ENCODE results near the gene SLC5A6.

SLC5A6 gene

DNA sequence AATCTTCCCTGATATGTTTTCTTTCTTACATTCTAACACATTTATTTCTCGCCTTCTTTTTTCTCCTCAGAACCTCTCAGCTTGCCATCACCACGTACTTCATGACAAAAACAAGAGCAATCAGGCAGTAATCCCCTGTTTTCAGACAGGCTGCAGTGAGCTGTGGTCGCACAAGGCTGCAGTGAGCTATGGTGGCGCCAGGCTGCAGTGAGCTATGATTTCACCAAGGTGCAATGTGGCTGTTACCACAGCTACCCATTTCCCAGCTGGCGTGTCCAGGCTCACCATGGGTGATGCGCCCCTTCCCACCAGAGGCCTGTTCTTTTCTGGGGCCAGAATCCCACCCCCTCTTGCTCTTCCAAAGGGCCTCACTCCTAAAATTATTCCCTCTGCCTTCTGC is 37.4 kb downstream of the SLC5A6 start:
- DNase-seq (ENCODE audit: low read depth), result no peak

GRCh38 chr2:27171351-27171848 is 40.7 kb downstream of the SLC5A6 start:
- DNase-seq (ENCODE audit: low read depth), result no peak

DNA sequence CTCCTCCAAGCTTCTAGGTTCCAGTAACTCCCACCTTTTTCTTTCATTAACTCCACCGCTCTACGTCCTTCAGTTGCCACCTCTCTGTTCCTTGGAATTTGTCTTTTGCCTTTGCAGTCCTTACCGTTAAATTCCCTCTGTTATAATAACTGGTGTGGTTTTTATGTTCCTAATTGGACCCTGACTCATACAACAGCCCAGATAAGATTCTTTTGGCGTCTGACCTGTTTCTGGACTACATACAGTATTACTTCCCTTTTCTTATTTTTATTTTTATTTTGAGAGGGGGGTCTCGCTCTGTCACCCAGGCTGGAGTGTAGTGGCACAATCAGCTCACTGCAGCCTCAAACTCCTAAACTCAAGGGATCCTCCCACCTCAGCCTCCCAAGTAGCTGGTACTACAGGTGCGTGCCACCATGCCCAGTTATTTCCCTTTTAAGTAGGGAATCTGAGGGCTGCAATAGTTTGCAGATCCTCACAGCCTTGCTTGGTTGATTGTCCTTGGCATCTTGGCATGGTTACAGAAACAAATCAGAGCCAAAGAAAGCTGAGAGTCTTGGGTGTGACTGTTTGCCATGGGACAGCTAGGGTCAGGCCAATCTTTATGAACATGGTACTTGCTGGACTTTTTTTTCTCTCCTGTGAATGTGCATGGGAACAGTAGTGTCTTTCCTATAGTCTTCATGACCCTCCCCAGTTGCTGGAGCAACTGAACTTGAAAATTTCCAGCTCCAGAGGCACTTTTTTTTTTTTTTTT is 41.3 kb downstream of the SLC5A6 start:
- DNase-seq (ENCODE audit: low read depth), result no peak

GRCh38 chr2:27164960-27165763 is 46.9 kb downstream of the SLC5A6 start:
- DNase-seq (ENCODE audit: low read depth), result no peak

DNA sequence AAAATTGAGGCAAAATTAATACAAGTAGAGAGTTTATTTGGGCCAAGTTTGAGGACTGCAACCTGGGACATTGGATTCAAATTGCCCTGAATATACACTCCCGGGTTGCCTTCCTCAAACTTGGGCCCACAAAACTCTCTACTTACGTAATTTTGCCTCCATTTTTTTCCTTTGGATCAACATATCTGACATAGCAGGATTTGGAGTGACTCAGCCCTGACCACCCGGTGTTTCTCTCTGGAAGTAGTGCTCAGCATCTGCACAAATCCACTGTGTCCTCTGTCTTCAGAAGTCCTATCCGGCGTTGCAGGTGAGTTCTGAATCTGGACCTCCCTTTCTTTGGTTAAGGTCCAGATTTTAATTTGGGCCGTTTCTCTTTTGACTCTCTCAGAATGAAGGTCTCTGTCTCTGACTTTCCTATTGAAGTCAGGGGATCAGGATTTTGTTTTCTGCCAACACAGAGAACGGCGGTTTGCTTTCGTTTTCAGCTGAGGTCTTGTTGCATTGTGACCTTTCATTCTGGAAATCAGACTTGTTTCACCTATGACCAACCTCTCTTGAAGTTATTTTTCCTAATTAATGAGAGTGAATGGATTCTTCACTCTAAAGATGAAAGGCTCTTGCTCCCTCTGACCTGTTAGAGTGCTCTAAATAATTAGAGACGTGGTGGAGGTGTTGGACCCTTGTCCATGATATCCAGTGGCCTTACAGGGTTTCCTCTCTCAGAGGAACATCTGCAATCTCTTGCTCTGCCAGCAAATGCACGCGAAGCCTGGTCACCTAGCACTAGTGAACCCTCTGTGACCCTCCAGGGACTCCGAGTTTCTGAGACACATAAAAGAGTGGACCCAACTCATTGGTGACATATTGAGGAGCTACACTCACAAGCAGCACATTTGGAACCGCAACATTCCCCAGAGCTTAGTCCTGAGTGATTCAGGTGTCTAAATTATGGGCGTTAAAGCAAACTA is 49.6 kb downstream of the SLC5A6 start:
- no peak for DNase-seq (ENCODE audit: low read depth)

DNA sequence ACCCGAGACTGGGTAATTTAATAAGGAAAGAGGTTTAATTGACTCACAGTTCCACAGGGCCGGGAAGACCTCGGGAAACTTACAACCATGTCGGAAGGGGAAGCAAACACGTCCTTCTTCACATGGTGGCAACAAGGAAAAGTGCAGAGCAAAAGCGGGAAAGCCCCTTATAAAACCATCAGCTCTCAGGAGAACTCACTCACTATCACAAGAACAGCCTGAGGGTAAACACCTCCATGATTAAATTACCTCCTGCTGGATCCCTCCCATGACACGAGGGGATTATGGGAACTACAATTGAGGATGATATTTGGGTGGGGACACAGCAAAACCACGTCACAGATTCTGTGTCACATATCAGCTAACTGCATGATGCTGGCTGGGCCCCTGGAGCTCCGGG is 51.9 kb downstream of the SLC5A6 start:
- no peak for DNase-seq (ENCODE audit: low read depth)

GRCh38 chr2:27159271-27159670 is 52.8 kb downstream of the SLC5A6 start:
- DNase-seq (ENCODE audit: low read depth), result no peak

DNA sequence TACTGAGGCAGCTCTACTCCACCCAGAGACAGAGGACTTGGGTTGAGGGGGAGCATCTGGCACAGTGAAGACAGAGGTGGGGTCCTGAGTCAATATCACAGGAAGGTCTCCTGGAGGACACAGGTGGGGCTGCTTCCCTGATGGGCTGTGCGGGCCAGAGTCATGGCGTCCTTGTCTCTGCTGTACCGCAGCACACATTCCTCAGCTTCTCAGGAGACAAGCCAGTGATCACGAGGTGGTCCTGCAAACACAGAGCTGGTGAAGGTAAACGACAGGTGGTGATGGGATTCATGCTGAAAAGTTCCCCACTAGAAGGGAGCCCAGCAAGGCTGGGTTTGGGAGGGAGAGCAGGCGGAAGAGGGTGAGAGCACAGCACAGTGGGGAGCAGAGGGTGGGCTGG is 53.6 kb downstream of the SLC5A6 start:
- no peak for DNase-seq (ENCODE audit: low read depth)

GRCh38 chr2:27155069-27155520 is 57.0 kb downstream of the SLC5A6 start:
- no peak for DNase-seq (ENCODE audit: low read depth)

DNA sequence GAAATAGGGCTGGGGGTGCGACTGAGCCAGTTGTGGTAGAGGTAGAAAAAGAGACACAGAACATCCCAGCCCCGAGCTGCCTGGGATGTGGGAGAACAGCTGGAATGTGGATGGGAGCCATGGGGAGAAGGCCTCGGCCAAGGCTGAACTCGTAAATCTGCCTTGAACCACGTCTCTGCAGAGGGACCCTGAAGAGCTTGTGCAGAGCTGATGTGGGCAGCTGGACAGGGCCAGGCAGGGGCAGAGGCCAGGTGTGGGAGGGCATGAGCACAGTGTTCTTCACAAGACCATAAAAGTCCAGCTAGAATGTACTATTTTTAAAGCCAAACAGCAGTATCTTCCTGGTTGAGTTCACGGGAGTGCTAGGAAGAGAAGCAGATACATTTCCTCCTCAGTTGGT is 57.6 kb downstream of the SLC5A6 start:
- no peak for DNase-seq (ENCODE audit: low read depth)

DNA sequence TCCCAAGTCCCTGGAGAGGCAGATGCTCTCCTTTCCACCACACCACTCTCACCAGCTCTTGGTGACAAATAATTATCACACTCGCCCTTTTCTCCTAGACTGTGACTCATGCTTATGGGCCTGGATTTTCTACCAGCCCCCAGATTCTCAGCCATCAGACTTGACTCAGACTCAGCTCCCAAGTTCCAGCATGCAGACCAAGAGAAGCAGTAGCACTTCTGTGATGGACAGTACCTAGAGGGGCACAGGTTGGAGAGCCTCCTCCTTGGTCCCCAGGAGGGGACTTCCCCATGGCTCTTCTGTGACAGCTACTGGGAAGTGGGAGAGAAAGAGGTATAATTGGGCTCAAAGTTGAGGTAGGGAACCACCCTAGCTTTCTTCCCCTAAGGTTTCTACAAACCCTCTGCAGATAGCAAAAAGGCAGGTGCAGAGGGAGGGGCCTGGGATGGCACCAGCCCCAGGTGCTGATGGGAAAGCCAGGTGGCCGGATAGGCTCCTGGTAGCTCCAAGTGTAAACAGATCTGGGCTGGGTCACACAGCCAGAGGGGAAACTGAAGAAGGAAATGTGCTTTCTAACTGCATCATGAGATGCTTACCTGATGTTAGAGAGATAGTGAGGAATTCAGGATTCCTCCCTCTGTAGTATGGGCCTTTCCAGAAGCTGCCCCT is 59.1 kb downstream of the SLC5A6 start:
- no peak for DNase-seq (ENCODE audit: low read depth)

DNA sequence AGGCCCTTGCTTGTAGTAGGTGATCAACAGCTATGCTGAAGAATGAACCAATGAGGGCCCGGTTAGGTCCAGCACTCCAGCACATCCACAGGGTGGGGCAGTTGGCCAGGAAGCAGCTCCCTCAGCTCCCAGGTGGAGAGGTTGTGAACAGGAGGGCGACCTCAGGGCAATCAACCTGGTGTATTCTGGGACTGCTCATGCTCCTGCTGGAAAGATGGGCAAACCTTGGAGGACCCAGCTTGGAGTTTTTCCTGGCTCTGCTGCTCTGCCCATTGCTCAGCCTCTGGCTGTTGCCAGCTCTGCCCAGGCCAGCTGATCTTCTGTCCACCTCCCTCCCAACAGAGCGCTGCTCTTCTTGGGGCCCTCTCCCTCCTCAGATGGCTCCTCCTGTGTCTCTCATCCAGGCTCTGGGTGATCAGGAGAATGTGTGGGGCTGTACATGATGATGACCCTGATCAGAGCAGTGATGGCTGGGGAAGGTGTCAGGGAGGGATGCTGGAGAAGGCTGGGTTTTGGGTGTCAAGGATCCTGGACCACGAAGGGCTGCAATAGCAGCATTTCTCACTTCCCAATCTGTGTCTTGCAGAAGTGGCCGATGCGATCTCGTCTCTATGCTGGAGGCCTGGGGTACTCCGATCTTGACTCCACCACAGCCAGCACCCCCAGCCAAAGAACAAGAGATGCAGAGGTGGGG is 59.8 kb downstream of the SLC5A6 start:
- DNase-seq (ENCODE audit: low read depth), result no peak

DNA sequence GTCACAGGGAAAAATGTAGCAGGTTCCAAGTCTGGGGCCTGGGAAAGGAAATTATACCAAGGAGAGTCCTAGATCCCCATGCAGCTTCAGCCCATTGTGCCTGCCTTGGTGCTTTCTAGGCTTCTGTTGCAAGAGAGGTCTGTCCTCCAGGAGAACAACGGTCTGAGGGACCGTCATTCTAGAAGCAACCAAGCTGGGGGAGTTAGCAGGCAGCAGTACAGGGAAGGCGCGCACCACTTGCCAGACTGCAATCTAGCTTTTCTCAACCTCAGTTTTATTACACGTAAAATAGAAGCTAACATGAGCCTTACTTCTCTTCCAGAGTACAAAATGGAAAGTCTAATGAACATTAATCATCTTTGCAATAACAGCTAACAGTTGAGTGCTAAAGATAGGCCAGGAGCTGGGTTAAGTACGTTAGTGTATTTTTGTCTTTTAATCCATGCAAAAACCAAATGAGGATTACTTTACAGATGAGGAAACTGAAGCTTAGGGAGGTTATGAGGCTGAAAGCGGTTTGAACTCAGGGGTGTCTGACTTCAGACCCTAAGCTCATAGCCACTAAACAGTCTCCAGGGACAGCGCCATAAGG is 61.3 kb downstream of the SLC5A6 start:
- DNase-seq (ENCODE audit: low read depth), result no peak
